Suprapubic skin (tissue), 3 donors: ENCODE data around the gene KANSL3.
"Not testable (repeated sequence)": the region's sequence is repeated elsewhere in the genome, so short reads cannot be mapped to it uniquely, and the experiment has no call there.

Experiments used
- CTCF ChIP-seq, 2 donors: fragments of 200-600 bp in 1 of 2; fragments of 450-650 bp in 1 of 2; sonication (generic) in 1 of 2; IDR thresholded peaks; one replicate each; pipeline ENCODE4 v1.5.1; 2016 to 2019; ENCODE audit warnings: antibody characterized with exemption in 2 of 2, mild to moderate bottlenecking in 1 of 2, moderate library complexity in 1 of 2
- POLR2A ChIP-seq, 2 donors: fragments of 450-650 bp; IDR thresholded peaks; one replicate each; pipeline ENCODE4 v1.6.1; 2017; ENCODE audit warnings: antibody characterized with exemption in 2 of 2, mild to moderate bottlenecking in 2 of 2, moderate library complexity in 2 of 2

DNA sequence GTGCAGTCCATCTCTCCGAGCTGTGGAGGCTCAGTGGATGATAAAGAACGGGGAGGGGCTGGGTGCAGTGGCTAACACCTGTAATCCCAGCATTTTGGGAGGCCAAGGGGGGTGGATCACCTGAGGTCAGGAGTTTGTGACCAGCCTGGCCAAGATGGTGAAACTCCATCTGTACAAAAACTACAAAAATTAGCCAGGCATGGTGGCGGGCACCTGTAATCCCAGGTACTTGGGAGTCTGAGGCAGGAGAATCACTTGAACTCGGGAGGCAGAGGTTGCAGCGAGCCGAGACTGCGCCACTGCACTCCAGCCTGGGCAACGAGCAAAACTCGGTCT lies 84.2 kb downstream of the KANSL3 start:
- TF ChIP-seq CTCF, POLR2A (IDR thresholded peaks at IDR 0.05): not testable (repeated sequence)
